HepG2 (cell line): ENCODE results near the gene PSD4. TPM values are rescaled to one million over a fixed set of nuclear protein-coding genes. Genes with fewer than 3 reads are reported as not detected.

Experiments
- ATAC-seq: fragments of 200-7000 bp; cut with Tn5 transposase; 3 replicates; pipeline ENCODE4 v1.9.1; 2020; ENCODE audit warnings: mild to moderate bottlenecking, moderate library complexity
- BruUV-seq: library from RNA; stranded (reverse); fragments of 400-500 nt; replicated peaks from 2 replicates; lab custom pipeline; 2021; lab: Mats Ljungman, UMichigan
- CTCF ChIA-PET: fragments of 300-600 bp; formaldehyde crosslinking; extraction: SDS; loops from one replicate; lab custom pipeline; 2021; ENCODE audit warnings: low total read pairs, inconsistent platforms, low intra/inter-chr PET ratio; lab: Yijun Ruan, JAX
- POLR2A ChIA-PET: fragments of 350-600 bp; sonication (Branson Sonifier 250); formaldehyde crosslinking; loops from one replicate; lab custom pipeline; 2020; ENCODE audit warnings: antibody characterized with exemption, inconsistent platforms; lab: Yijun Ruan, JAX
- DNase-seq: peaks from one replicate; pipeline ENCODE4 v3.0.0-alpha.2; 2015; ENCODE audit warnings: low spot score
- FAIRE-seq: peaks from 3 replicates; lab custom pipeline; 2011; peaks lifted over from hg19 to GRCh38; lab: Jason Lieb, UNC
- H2AFZ ChIP-seq: one replicate; pipeline ENCODE4 v1.6.1; 2011; ENCODE audit warnings: low read length, inconsistent platforms
- H3K27ac ChIP-seq: fragments of 300-600 bp; 3 replicates; pipeline ENCODE4 v1.8.0; 2011; ENCODE audit warnings: mixed run types, mild to moderate bottlenecking, mixed read lengths, low read length, inconsistent platforms; ENCODE audit not compliant: insufficient read depth; ENCODE audit errors: extremely low read length
- H3K27me3 ChIP-seq, 2 experiments: fragments of 200-600 bp in 1 of 2; 2 replicates in 1 of 2; 3 replicates in 1 of 2; pipeline versions ENCODE4 v1.6.0 to v1.8.0; 2011; ENCODE audit warnings: low read length in 2 of 2, mild to moderate bottlenecking in 2 of 2, moderate library complexity in 2 of 2, inconsistent platforms in 1 of 2; ENCODE audit not compliant: insufficient read depth in 2 of 2, control insufficient read depth in 1 of 2
- H3K36me3 ChIP-seq, 2 experiments: fragments of 200-600 bp in 1 of 2; replicated peaks in 1 of 2; 2 replicates in 1 of 2; 3 replicates in 1 of 2; pipeline versions ENCODE4 v1.5.1 to v1.8.0; 2011; ENCODE audit warnings: low read length in 2 of 2, inconsistent platforms in 1 of 2; ENCODE audit not compliant: insufficient read depth in 2 of 2, control insufficient read depth in 1 of 2
- H3K4me1 ChIP-seq: 2 replicates; pipeline ENCODE4 v1.5.1; 2012; ENCODE audit warnings: low read length, inconsistent platforms; ENCODE audit not compliant: insufficient read depth
- H3K4me2 ChIP-seq: 2 replicates; pipeline ENCODE4 v1.6.0; 2011; ENCODE audit warnings: low read depth, low read length, inconsistent platforms
- H3K4me3 ChIP-seq, 3 experiments: fragments of 200-600 bp in 1 of 3; sonication (generic), shearing (Covaris generic) in 1 of 3; replicated peaks in 1 of 3; 2 replicates each; pipeline ENCODE4 v1.5.1; 2011 to 2016; ENCODE audit warnings: low read length in 3 of 3, inconsistent platforms in 2 of 3, low read depth in 2 of 3, mild to moderate bottlenecking in 2 of 3, control low read depth in 1 of 3, mixed read lengths in 1 of 3; ENCODE audit not compliant: insufficient read depth in 1 of 3
- H3K79me2 ChIP-seq: one replicate; pipeline ENCODE4 v1.6.1; 2011; ENCODE audit warnings: low read length, inconsistent platforms; ENCODE audit not compliant: insufficient read depth
- H3K9ac ChIP-seq: 2 replicates; pipeline ENCODE4 v1.6.0; 2011; ENCODE audit warnings: mild to moderate bottlenecking, low read depth, low read length, inconsistent platforms; ENCODE audit not compliant: insufficient read depth
- H3K9me3 ChIP-seq: 2 replicates; pipeline ENCODE4 v1.5.1; 2012; ENCODE audit warnings: mild to moderate bottlenecking, low read length
- H4K20me1 ChIP-seq: 2 replicates; pipeline ENCODE4 v1.6.0; 2011; ENCODE audit warnings: inconsistent platforms, mild to moderate bottlenecking, low read length, moderate library complexity; ENCODE audit not compliant: insufficient read depth
- SRF ChIP-seq: IDR thresholded peaks from 2 replicates; pipeline ENCODE4 v1.6.1; 2011; ENCODE audit warnings: mild to moderate bottlenecking, low read depth, low read length, moderate library complexity
- ZFX ChIP-seq: sonication (generic); formaldehyde crosslinking; IDR thresholded peaks from 2 replicates; pipeline ENCODE4 v1.4.0; 2020; ENCODE audit warnings: mild to moderate bottlenecking, low read depth, missing genetic modification reagents, moderate library complexity
- ZKSCAN5 ChIP-seq: sonication (generic); formaldehyde crosslinking; IDR thresholded peaks from 2 replicates; pipeline ENCODE4 v1.5.1; 2020; ENCODE audit warnings: mild to moderate bottlenecking, missing genetic modification reagents
- ZSCAN31 ChIP-seq: sonication (generic); formaldehyde crosslinking; IDR thresholded peaks from 2 replicates; pipeline ENCODE4 v1.5.0; 2020; ENCODE audit warnings: low read depth, mild to moderate bottlenecking, missing genetic modification reagents
- WGBS: methylation state at CpG from one replicate; pipeline ENCODE4 v1.1.6; 2017; ENCODE audit warnings: low lambda C conversion rate; 5-methylcytosine and 5-hydroxymethylcytosine counted together
- in situ Hi-C: cut with HindIII; loops from 2 replicates; pipeline ENCODE4 v1.10.0; 2017; ENCODE audit warnings: low pct_unique_long_range_greater_than_20kb; ENCODE audit not compliant: extremely low pct_ligation_motif_present
- intact Hi-C: fragments of 100-400 bp; cut with micrococcal nuclease; formaldehyde crosslinking; loops from one replicate; pipeline ENCODE4 v1.10.0; 2022; ENCODE audit not compliant: unreplicated experiment
- polyA plus RNA-seq, 8 experiments: library from polyadenylated mRNA; depleted of rRNA in 3 of 8; stranded (reverse) in 7 of 8; unstranded in 1 of 8; fragments of >200 nt; fragmentation: Illumina TruSeq in 4 of 8; extraction: Trizol in 4 of 8; gene quantifications; 2 replicates each; pipeline versions ENCODE4 v1.2.1 to v1.2.3, GENCODE V29; 2011 to 2016; ENCODE audit warnings: low read depth in 4 of 8, missing spikeins in 1 of 8, mixed read lengths in 1 of 8; ENCODE audit not compliant: insufficient read depth in 1 of 8
- total RNA-seq, 5 experiments: library from RNA; depleted of rRNA; stranded (reverse); fragments of >200 nt; fragmentation: Illumina TruSeq; extraction: Trizol; gene quantifications; 2 replicates each; pipeline ENCODE4 v1.2.3, GENCODE V29; 2016; ENCODE audit warnings: low read depth in 1 of 5
- TF ChIP-seq, protein P1 (sequence below), 2 experiments: fragments of 450-650 bp in 1 of 2; sonication (generic) in 1 of 2; formaldehyde crosslinking in 1 of 2; IDR thresholded peaks; 2 replicates each; pipeline versions ENCODE4 v1.6.1 to v1.8.0; 2016 to 2022; ENCODE audit warnings: antibody characterized with exemption in 1 of 2, mild to moderate bottlenecking in 1 of 2, missing genetic modification reagents in 1 of 2
- TF ChIP-seq, protein P2 (sequence below): sonication (generic); formaldehyde crosslinking; IDR thresholded peaks from 2 replicates; pipeline ENCODE4 v1.4.0; 2020; ENCODE audit warnings: missing genetic modification reagents, mild to moderate bottlenecking, borderline replicate concordance

PSD4 gene
- total and polyA plus RNA-seq, 2 of the 13 experiments (the other 11 are each of a cell fraction or from before 2014, with no cell fraction given), result 5.8 to 9.4 TPM

DNA sequence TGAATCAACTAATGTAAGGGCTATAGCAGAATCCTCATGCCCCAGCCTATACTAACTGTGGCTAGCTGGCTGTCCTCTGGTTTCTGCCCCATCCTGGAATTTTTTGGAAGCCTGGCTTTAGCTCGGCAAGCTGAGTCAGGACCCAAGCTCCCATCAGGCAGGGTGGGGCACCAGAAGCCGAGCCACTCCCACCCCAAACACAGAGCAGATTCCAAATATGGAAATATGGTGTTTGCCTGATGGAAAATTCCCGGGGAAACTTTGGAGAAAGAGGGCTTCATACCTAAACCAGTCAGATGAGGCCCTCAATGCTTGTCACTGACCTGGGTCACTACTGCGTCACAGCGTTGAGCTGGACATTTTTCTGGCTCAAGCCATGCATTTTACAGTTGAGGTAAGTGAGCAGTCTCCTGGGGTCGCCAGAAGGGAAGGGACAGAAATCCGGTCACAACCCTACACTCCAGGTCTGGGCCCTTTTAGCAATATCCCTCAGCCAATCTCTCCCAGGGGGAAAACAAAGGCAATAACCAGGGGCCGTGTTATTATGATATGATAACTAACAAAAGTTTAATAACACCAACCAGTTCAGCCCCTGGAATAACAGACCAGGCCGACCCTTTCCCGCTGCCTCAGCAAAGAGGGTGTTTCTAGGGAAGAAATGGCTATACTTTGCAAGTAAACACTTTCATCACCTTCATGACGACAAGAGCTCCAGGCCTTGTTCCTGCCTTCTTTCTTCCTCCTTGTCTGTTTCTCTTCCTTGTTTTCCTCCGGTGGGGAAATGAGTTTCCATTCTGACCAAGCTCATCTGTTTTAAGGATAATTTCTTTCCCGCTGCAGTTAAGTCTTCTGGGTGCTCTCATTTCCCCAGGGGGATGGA lies 37.7 kb downstream of the PSD4 start:
- Histone ChIP-seq H2AFZ (no peak overlapping the region), H3K79me2 (no peaks in the 10 kb centered on the region), H3K4me1 (peaks cover 76% of the 10 kb centered on the region), H3K4me3 (no peak overlapping the region), H3K9me3 (no peaks in the 10 kb centered on the region), H3K27me3 (no peaks in the 10 kb centered on the region), H4K20me1 (no peaks in the 10 kb centered on the region), H3K27ac (no peak overlapping the region), H3K9ac (no peak overlapping the region), H3K4me2 (peak overlapping the region; percentile 22; the same call in 1 of the 2 replicates)
- BruUV-seq, result no TSS peak
- FAIRE-seq (peak; percentile 62), ATAC-seq (no peak), DNase-seq (peak; percentile 29)
- ChIA-PET POLR2A (interaction anchor here (0.7 to 1.5 kb wide), 3 partner anchors 9 to 68 kb away, joined by 3 to 9 read pairs (median 6); partner anchors contain the start of gene PAX8), CTCF (no interaction called here)
- WGBS, result 69% methylated on average over 13 of the region's 13 CpGs
- intact Hi-C loops, result no loop called here
- TF ChIP-seq, protein P1, sequence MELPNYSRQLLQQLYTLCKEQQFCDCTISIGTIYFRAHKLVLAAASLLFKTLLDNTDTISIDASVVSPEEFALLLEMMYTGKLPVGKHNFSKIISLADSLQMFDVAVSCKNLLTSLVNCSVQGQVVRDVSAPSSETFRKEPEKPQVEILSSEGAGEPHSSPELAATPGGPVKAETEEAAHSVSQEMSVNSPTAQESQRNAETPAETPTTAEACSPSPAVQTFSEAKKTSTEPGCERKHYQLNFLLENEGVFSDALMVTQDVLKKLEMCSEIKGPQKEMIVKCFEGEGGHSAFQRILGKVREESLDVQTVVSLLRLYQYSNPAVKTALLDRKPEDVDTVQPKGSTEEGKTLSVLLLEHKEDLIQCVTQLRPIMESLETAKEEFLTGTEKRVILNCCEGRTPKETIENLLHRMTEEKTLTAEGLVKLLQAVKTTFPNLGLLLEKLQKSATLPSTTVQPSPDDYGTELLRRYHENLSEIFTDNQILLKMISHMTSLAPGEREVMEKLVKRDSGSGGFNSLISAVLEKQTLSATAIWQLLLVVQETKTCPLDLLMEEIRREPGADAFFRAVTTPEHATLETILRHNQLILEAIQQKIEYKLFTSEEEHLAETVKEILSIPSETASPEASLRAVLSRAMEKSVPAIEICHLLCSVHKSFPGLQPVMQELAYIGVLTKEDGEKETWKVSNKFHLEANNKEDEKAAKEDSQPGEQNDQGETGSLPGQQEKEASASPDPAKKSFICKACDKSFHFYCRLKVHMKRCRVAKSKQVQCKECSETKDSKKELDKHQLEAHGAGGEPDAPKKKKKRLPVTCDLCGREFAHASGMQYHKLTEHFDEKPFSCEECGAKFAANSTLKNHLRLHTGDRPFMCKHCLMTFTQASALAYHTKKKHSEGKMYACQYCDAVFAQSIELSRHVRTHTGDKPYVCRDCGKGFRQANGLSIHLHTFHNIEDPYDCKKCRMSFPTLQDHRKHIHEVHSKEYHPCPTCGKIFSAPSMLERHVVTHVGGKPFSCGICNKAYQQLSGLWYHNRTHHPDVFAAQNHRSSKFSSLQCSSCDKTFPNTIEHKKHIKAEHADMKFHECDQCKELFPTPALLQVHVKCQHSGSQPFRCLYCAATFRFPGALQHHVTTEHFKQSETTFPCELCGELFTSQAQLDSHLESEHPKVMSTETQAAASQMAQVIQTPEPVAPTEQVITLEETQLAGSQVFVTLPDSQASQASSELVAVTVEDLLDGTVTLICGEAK (IDR thresholded peaks at IDR 0.05), result no peak
- TF ChIP-seq, protein P1 (CRISPR knock-in tag; IDR thresholded peaks at IDR 0.05), result 0 out of 2 replicates have a peak, but pooled peaks have one; percentile 14
- TF ChIP-seq ZKSCAN5 (CRISPR knock-in tag) (no peak), ZFX (CRISPR knock-in tag) (peak; percentile 21; the same call in 1 of the 2 replicates), SRF (peak; percentile 79), ZSCAN31 (CRISPR knock-in tag) (no peak)
- TF ChIP-seq, protein P2, sequence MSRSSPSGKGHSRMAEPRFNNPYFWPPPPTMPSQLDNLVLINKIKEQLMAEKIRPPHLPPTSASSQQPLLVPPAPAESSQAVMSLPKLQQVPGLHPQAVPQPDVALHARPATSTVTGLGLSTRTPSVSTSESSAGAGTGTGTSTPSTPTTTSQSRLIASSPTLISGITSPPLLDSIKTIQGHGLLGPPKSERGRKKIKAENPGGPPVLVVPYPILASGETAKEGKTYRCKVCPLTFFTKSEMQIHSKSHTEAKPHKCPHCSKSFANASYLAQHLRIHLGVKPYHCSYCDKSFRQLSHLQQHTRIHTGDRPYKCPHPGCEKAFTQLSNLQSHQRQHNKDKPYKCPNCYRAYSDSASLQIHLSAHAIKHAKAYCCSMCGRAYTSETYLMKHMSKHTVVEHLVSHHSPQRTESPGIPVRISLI (CRISPR knock-in tag), result no peak
- TF ChIP-seq, all 625 proteins: peak for 3
- in situ Hi-C loops, result no loop called here
- H3K36me3 ChIP-seq, result no peaks in the 10 kb centered on the region
